Measurements from ENCODE around the gene FIBCD1.

The FIBCD1 gene

GRCh38 chr9:130905902-130906734, 32.9 kb downstream of the FIBCD1 start:
- DNase-seq, result no peak

GRCh38 chr9:130905125-130905901, 33.7 kb downstream of the FIBCD1 start:
- DNase-seq, result no peak

GRCh38 chr9:130904070-130905044, 34.7 kb downstream of the FIBCD1 start:
- no peak for DNase-seq

GRCh38 chr9:130903194-130904069, 35.6 kb downstream of the FIBCD1 start:
- no peak for DNase-seq

- no peak for DNase-seq
These were observed 36.6 kb downstream of the FIBCD1 start for GRCh38 chr9:130902204-130903185.

GRCh38 chr9:130901498-130902203, 37.4 kb downstream of the FIBCD1 start:
- DNase-seq, result no peak

- DNase-seq, result no peak
These were observed 38.1 kb downstream of the FIBCD1 start for GRCh38 chr9:130900701-130901497.

GRCh38 chr9:130899051-130899748, 39.8 kb downstream of the FIBCD1 start:
- no peak for DNase-seq

GRCh38 chr9:130898552-130898852, 40.5 kb downstream of the FIBCD1 start:
- no peak for DNase-seq

- no peak for DNase-seq
These were observed 41.0 kb downstream of the FIBCD1 start for GRCh38 chr9:130897848-130898551.

- DNase-seq, result no peak
These were observed 41.8 kb downstream of the FIBCD1 start for GRCh38 chr9:130897105-130897751.

GRCh38 chr9:130896233-130897014, 42.6 kb downstream of the FIBCD1 start, which contains the start of gene QRFP:
Gene QRFP (minus strand): TSS chr9:130896812. CDS start chr9:130893838, 2,974 bp downstream.
- no peak for DNase-seq

- no peak for DNase-seq
These were observed 43.4 kb downstream of the FIBCD1 start for GRCh38 chr9:130895481-130896232.

- DNase-seq, result no peak
These were observed 44.0 kb downstream of the FIBCD1 start for GRCh38 chr9:130895038-130895437.

GRCh38 chr9:130894546-130894945, 44.5 kb downstream of the FIBCD1 start:
- no peak for DNase-seq

All from NCI-H1105 treated with DMSO at 0.1 percent for 48 hours (cell line).